Activated B cell treated with CpG ODN at 0.5 μM for 24 hours (primary cell): Measurements from ENCODE around the gene FN3KRP. TPM values are rescaled to one million over a fixed set of nuclear protein-coding genes. Genes with fewer than 3 reads are reported as not detected.

Experiments used
- ATAC-seq: fragments of 200-7000 bp; cut with Tn5 transposase; one replicate; pipeline ENCODE4 v1.10.0; 2021; ENCODE audit warnings: low read depth, mild to moderate bottlenecking, moderate library complexity
- CTCF ChIA-PET: fragments of 350-600 bp; sonication (Branson Sonifier 250); formaldehyde crosslinking; loops from one replicate; lab custom pipeline; 2021; ENCODE audit warnings: antibody characterized with exemption; lab: Charles Lee
- POLR2A ChIA-PET: fragments of 350-600 bp; sonication (Branson Sonifier 250); formaldehyde crosslinking; loops from one replicate; lab custom pipeline; 2021; ENCODE audit warnings: antibody characterized with exemption; lab: Charles Lee
- DNase-seq: peaks from one replicate; pipeline ENCODE4 v3.0.0; 2022
- H3K27ac Mint-ChIP-seq: one replicate; pipeline ENCODE4 v1.8.0; 2020; ENCODE audit warnings: mixed read lengths
- H3K27me3 Mint-ChIP-seq: one replicate; pipeline ENCODE4 v1.8.0; 2021; ENCODE audit warnings: mixed read lengths
- H3K36me3 Mint-ChIP-seq: one replicate; pipeline ENCODE4 v1.8.0; 2021; ENCODE audit warnings: low read depth, mixed read lengths
- H3K4me1 Mint-ChIP-seq: one replicate; pipeline ENCODE4 v1.8.0; 2021; ENCODE audit warnings: mixed read lengths
- H3K4me3 Mint-ChIP-seq: one replicate; pipeline ENCODE4 v1.8.0; 2020; ENCODE audit warnings: mild to moderate bottlenecking, mixed read lengths
- H3K9me3 Mint-ChIP-seq: one replicate; pipeline ENCODE4 v1.8.0; 2020; ENCODE audit warnings: mixed read lengths
- CTCF ChIP-seq: fragments of 200-600 bp; IDR thresholded peaks from one replicate; pipeline ENCODE4 v1.8.0; 2022; ENCODE audit warnings: antibody characterized with exemption, mild to moderate bottlenecking
- intact Hi-C: fragments of 100-400 bp; cut with micrococcal nuclease; formaldehyde crosslinking; loops from one replicate; pipeline ENCODE4 v1.15.1; 2024
- total RNA-seq: library from RNA; stranded (reverse); gene quantifications from 2 replicates; pipeline ENCODE4 v1.2.3, GENCODE V29; 2022

Gene FN3KRP
- total RNA-seq, 1 donor from 2014 or later = 28.5 TPM

- intact Hi-C loops = no loop called here
- no peak for TF ChIP-seq CTCF
- Mint-ChIP-seq H3K9me3 (peaks cover 2% of the 10 kb centered on the region), H3K27me3 (no peaks in the 10 kb centered on the region), H3K27ac (no peak overlapping the region), H3K36me3 (peaks cover 2% of the 10 kb centered on the region), H3K4me3 (no peak overlapping the region), H3K4me1 (no peaks in the 10 kb centered on the region)
- no peak for DNase-seq
- ChIA-PET CTCF (no interaction called here), POLR2A (interaction anchor here (0.6 kb wide), 1 partner anchor 57 kb away, joined by 4 read pairs; no protein-coding TSS in a partner anchor)
- no peak for ATAC-seq
Observed at GRCh38 chr17:82689077-82689476, 27.4 kb upstream of the FN3KRP start.

GRCh38 chr17:82690786-82691489 lies 25.6 kb upstream of the FN3KRP start:
- intact Hi-C loops = no loop called here
- CTCF ChIA-PET = no interaction called here
- Mint-ChIP-seq H3K36me3 (peaks cover 5% of the 10 kb centered on the region), H3K27me3 (no peaks in the 10 kb centered on the region), H3K4me1 (no peaks in the 10 kb centered on the region), H3K9me3 (peaks cover 10% of the 10 kb centered on the region), H3K27ac (no peak overlapping the region), H3K4me3 (no peak overlapping the region)
- ATAC-seq (no peak), DNase-seq (no peak)
- TF ChIP-seq CTCF = no peak
- POLR2A ChIA-PET = no interaction called here

GRCh38 chr17:82691714-82692113 lies 24.8 kb upstream of the FN3KRP start:
- no peak for DNase-seq
- Mint-ChIP-seq H3K4me3 (no peak overlapping the region), H3K27me3 (no peaks in the 10 kb centered on the region), H3K9me3 (peaks cover 10% of the 10 kb centered on the region), H3K36me3 (peaks cover 5% of the 10 kb centered on the region), H3K27ac (no peak overlapping the region), H3K4me1 (no peaks in the 10 kb centered on the region)
- POLR2A ChIA-PET = no interaction called here
- CTCF ChIA-PET = no interaction called here
- TF ChIP-seq CTCF = no peak
- ATAC-seq = no peak
- intact Hi-C loops = no loop called here

GRCh38 chr17:82692268-82692667 lies 24.2 kb upstream of the FN3KRP start:
- DNase-seq = no peak
- H3K27me3 Mint-ChIP-seq = peaks cover 4% of the 10 kb centered on the region
- no peak for ATAC-seq
- ChIA-PET CTCF (no interaction called here), POLR2A (no interaction called here)
- intact Hi-C loops = no loop called here
- no peak overlapping the region for H3K4me3 Mint-ChIP-seq
- peaks cover 5% of the 10 kb centered on the region for H3K36me3 Mint-ChIP-seq
- H3K27ac Mint-ChIP-seq = no peak overlapping the region
- no peak for TF ChIP-seq CTCF
- H3K9me3 Mint-ChIP-seq = peaks cover 10% of the 10 kb centered on the region
- H3K4me1 Mint-ChIP-seq = peaks cover 4% of the 10 kb centered on the region

GRCh38 chr17:82693168-82693867 lies 23.2 kb upstream of the FN3KRP start:
- ATAC-seq (no peak), DNase-seq (no peak)
- Mint-ChIP-seq H3K9me3 (peaks cover 10% of the 10 kb centered on the region), H3K27ac (no peak overlapping the region), H3K27me3 (peaks cover 4% of the 10 kb centered on the region), H3K4me1 (peaks cover 8% of the 10 kb centered on the region), H3K4me3 (no peak overlapping the region), H3K36me3 (peaks cover 5% of the 10 kb centered on the region)
- no peak for TF ChIP-seq CTCF
- ChIA-PET POLR2A (no interaction called here), CTCF (no interaction called here)
- intact Hi-C loops = no loop called here
